HG03097 (cell line): ENCODE data around the gene TRIM2.
"Not testable (repeated sequence)": the region's sequence is repeated elsewhere in the genome, so short reads cannot be mapped to it uniquely, and the experiment has no call there.

ENCODE experiments used
- ATAC-seq: cut with Tn5 transposase; IDR thresholded peaks from one replicate; pipeline ENCODE4 v1.9.1; 2021; ENCODE audit not compliant: unreplicated experiment, low FRiP score

TRIM2 gene

GRCh38 chr4:153204247-153204671, at the start of gene TRIM2:
TRIM2 (plus strand) TSS chr4:153204443; CDS start chr4:153204531, 88 bp downstream.
- no peak for ATAC-seq

GRCh38 chr4:153155686-153156085, 48.6 kb upstream of the TRIM2 start:
- no peak for ATAC-seq

GRCh38 chr4:153156263-153156662, 48.0 kb upstream of the TRIM2 start:
- ATAC-seq, result no peak

- no peak for ATAC-seq
Measured at GRCh38 chr4:153156721-153157120, 47.5 kb upstream of the TRIM2 start.

- no peak for ATAC-seq
Measured at GRCh38 chr4:153159016-153159415, 45.2 kb upstream of the TRIM2 start.

- no peak for ATAC-seq
Measured at GRCh38 chr4:153159728-153160221, 44.5 kb upstream of the TRIM2 start.

GRCh38 chr4:153160821-153161220, 43.4 kb upstream of the TRIM2 start:
- ATAC-seq, result no peak

GRCh38 chr4:153161226-153161963, 42.8 kb upstream of the TRIM2 start:
- no peak for ATAC-seq

- not testable (repeated sequence) for ATAC-seq
Measured at GRCh38 chr4:153165236-153165635, 39.0 kb upstream of the TRIM2 start.

- ATAC-seq, result no peak
Measured at GRCh38 chr4:153166716-153167501, 37.3 kb upstream of the TRIM2 start.

- no peak for ATAC-seq
Measured at GRCh38 chr4:153169776-153170175, 34.5 kb upstream of the TRIM2 start.

- no peak for ATAC-seq
Measured at GRCh38 chr4:153170407-153170806, 33.8 kb upstream of the TRIM2 start.

GRCh38 chr4:153174821-153175567, 29.2 kb upstream of the TRIM2 start:
- ATAC-seq, result no peak

GRCh38 chr4:153176938-153177337, 27.3 kb upstream of the TRIM2 start:
- no peak for ATAC-seq

GRCh38 chr4:153177841-153178240, 26.4 kb upstream of the TRIM2 start:
- ATAC-seq, result no peak

GRCh38 chr4:153179100-153179499, 25.1 kb upstream of the TRIM2 start:
- ATAC-seq, result no peak

- ATAC-seq, result no peak
Measured at GRCh38 chr4:153181293-153181692, 22.9 kb upstream of the TRIM2 start.

- ATAC-seq, result no peak
Measured at GRCh38 chr4:153181700-153182099, 22.5 kb upstream of the TRIM2 start.

- no peak for ATAC-seq
Measured at GRCh38 chr4:153183146-153183545, 21.1 kb upstream of the TRIM2 start.

- no peak for ATAC-seq
Measured at GRCh38 chr4:153185331-153185852, 18.9 kb upstream of the TRIM2 start.
